PC-9 (cell line): Measurements from ENCODE around the gene BRINP2.

ENCODE experiments used
- EZH2 ChIP-seq: fragments of 200-600 bp; sonication (generic); IDR thresholded peaks from 2 replicates; pipeline ENCODE4 v1.8.0; 2017; ENCODE audit warnings: antibody characterized with exemption, low read depth
- TF ChIP-seq, protein P1 (sequence below): fragments of 200-600 bp; sonication (generic); conservative IDR thresholded peaks from 2 replicates; pipeline ENCODE4 v1.6.1; 2017; ENCODE audit warnings: mixed run types, antibody characterized with exemption, mild to moderate bottlenecking, moderate library complexity

DNA sequence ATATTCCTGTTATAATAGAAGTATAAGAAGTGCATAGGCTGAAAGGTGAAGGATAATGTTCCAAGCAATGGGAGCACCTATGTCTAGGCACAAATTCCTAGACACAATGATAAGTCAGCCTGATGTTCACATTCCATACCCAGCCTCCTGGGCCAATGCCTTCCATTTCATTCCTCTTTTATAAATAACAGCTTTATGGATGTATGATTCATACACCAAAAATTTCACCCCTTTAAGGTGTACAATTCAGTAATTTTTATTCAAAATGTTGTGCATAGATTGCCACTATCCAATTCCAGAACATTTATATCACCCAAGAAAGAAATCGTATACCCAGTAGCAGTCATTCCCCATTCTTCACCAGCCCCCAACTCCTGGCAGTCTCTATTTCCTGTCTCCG is 118.8 kb downstream of the BRINP2 start:
- TF ChIP-seq, protein P1, sequence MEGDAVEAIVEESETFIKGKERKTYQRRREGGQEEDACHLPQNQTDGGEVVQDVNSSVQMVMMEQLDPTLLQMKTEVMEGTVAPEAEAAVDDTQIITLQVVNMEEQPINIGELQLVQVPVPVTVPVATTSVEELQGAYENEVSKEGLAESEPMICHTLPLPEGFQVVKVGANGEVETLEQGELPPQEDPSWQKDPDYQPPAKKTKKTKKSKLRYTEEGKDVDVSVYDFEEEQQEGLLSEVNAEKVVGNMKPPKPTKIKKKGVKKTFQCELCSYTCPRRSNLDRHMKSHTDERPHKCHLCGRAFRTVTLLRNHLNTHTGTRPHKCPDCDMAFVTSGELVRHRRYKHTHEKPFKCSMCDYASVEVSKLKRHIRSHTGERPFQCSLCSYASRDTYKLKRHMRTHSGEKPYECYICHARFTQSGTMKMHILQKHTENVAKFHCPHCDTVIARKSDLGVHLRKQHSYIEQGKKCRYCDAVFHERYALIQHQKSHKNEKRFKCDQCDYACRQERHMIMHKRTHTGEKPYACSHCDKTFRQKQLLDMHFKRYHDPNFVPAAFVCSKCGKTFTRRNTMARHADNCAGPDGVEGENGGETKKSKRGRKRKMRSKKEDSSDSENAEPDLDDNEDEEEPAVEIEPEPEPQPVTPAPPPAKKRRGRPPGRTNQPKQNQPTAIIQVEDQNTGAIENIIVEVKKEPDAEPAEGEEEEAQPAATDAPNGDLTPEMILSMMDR = no peak
- no peak for TF ChIP-seq EZH2
